NK-92 (cell line): Measurements from ENCODE around the gene PLVAP.

ENCODE experiments used
- DNase-seq: peaks from one replicate; lab custom pipeline; 2025; ENCODE audit not compliant: unreplicated experiment; lab: John Stamatoyannopoulos, UW

PLVAP gene

GRCh38 chr19:17359905-17360800 is 17.0 kb downstream of the PLVAP start:
- DNase-seq = no peak

GRCh38 chr19:17358395-17358794 is 18.7 kb downstream of the PLVAP start:
- no peak for DNase-seq

GRCh38 chr19:17357724-17358123 is 19.4 kb downstream of the PLVAP start:
- DNase-seq = no peak

GRCh38 chr19:17357078-17357666 is 20.0 kb downstream of the PLVAP start:
- no peak for DNase-seq

- no peak for DNase-seq
These were observed 23.8 kb downstream of the PLVAP start for GRCh38 chr19:17353386-17353785.

- DNase-seq = no peak
These were observed 24.4 kb downstream of the PLVAP start for GRCh38 chr19:17352608-17353280.

GRCh38 chr19:17351815-17352435 is 25.2 kb downstream of the PLVAP start:
- DNase-seq = no peak

GRCh38 chr19:17348700-17349099 is 28.4 kb downstream of the PLVAP start:
- DNase-seq = no peak

- no peak for DNase-seq
These were observed 29.3 kb downstream of the PLVAP start for GRCh38 chr19:17347877-17348276.

GRCh38 chr19:17347361-17347760 is 29.8 kb downstream of the PLVAP start:
- no peak for DNase-seq

GRCh38 chr19:17346109-17346671 is 31.0 kb downstream of the PLVAP start:
- DNase-seq = no peak

GRCh38 chr19:17341845-17342244 is 35.3 kb downstream of the PLVAP start:
- DNase-seq = no peak

GRCh38 chr19:17341386-17341785 is 35.8 kb downstream of the PLVAP start:
- no peak for DNase-seq

- DNase-seq = no peak
These were observed 36.2 kb downstream of the PLVAP start for GRCh38 chr19:17340871-17341357.

GRCh38 chr19:17340302-17340870 is 36.8 kb downstream of the PLVAP start:
- no peak for DNase-seq

- DNase-seq = no peak
These were observed 37.9 kb downstream of the PLVAP start for GRCh38 chr19:17339088-17339741.

GRCh38 chr19:17338433-17339078 is 38.6 kb downstream of the PLVAP start:
- DNase-seq = no peak

- DNase-seq = no peak
These were observed 39.3 kb downstream of the PLVAP start for GRCh38 chr19:17337675-17338432.
